Measurements from ENCODE around the gene NPAS2. TPM values are rescaled to one million over a fixed set of nuclear protein-coding genes. Genes with fewer than 3 reads are reported as not detected.

NPAS2 gene
- total RNA-seq, 4 donors from 2014 or later = 4.7 to 131 (median 11.2) TPM

DNA sequence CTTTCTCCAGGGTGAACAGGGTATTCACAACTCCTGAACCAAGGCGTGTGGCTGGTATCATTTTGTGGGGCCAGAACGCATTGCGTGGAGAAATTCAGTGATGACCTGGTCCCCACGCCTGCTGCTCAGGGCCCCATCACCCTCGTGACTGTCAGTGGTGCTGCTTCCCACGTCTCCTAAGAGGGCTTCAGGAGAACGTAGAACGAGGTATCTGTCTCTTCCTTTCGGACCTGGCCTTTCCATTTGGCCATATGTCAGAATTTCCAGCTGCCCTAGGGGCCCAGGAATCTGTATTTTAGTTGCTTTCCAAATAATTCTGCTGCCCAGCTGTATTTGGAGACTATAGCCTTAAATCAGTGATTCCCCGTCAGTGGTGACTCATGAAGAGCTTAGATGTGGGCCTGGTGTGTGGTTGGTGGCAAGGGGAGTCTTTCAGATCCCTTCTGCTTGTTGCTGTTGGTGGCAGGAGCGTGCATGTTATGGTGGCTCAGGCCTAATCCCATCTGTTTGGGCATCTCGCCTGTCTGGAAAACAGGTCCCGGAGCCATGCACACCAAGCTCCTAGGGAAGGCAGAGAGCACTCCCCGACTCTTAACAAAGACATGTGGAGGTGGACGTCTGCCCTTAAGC lies 56.4 kb downstream of the NPAS2 start:
- TF ChIP-seq, protein P1, sequence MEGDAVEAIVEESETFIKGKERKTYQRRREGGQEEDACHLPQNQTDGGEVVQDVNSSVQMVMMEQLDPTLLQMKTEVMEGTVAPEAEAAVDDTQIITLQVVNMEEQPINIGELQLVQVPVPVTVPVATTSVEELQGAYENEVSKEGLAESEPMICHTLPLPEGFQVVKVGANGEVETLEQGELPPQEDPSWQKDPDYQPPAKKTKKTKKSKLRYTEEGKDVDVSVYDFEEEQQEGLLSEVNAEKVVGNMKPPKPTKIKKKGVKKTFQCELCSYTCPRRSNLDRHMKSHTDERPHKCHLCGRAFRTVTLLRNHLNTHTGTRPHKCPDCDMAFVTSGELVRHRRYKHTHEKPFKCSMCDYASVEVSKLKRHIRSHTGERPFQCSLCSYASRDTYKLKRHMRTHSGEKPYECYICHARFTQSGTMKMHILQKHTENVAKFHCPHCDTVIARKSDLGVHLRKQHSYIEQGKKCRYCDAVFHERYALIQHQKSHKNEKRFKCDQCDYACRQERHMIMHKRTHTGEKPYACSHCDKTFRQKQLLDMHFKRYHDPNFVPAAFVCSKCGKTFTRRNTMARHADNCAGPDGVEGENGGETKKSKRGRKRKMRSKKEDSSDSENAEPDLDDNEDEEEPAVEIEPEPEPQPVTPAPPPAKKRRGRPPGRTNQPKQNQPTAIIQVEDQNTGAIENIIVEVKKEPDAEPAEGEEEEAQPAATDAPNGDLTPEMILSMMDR (IDR thresholded peaks at IDR 0.05; ENCODE audit: low read depth) = no peak

DNA sequence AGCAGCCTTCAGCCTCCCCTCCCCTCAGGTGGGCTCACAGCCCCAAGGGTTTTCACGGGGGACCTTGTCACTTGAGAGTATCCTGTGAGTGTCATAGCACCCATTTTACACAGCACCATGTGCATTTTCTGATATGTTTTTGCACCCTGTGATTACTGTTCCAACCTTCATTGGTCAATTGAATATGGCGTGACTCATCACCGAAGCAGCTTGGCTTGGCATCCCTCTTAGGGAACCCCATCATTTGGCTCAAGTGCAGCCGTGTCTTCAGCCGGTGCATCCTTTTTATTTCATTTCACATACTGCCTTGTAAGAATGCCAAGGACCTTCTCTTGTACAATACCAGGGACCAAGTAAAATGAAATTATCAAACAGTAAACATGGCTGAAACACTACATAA lies 57.6 kb downstream of the NPAS2 start:
- TF ChIP-seq, protein P1 (IDR thresholded peaks at IDR 0.05; ENCODE audit: low read depth) = no peak

DNA sequence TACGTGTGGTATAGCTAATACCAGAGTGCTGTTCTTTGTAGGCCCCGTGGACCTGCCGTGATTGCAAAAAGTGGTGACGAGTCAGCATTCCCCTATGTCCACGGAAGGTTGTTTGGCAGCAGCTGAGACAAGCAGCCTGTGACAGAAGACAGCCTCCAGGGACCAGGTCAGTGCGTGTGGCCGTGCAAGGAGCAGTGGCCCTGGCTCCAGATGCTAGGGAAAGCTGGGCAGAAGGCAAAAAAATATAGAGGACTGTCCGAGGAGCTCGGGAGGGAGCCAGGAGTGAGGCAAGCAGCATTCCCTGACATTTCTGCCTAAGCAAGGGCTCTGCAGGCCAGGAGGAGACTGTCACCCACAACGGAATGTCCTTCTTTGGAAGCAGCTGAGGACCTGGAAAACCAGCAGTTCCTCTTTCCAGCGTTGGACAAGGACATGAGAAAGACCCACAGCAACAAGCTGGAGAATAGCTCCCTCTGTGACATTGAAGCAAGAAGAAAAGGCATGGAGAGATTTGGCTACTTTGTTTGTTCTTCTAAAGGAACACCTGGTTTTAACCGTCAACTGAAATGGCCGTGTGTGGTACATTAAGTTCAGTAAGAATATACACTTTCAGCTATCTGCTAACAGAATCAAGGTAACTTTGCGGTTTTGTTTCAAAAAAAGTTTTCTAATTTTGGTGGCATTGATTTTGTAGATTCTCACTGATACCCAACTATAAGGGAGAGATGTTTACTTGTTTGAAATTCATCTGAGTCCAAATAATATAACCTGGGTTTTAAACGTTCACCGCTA lies 58.3 kb downstream of the NPAS2 start:
- TF ChIP-seq, protein P1 (IDR thresholded peaks at IDR 0.05; ENCODE audit: low read depth) = no peak

DNA sequence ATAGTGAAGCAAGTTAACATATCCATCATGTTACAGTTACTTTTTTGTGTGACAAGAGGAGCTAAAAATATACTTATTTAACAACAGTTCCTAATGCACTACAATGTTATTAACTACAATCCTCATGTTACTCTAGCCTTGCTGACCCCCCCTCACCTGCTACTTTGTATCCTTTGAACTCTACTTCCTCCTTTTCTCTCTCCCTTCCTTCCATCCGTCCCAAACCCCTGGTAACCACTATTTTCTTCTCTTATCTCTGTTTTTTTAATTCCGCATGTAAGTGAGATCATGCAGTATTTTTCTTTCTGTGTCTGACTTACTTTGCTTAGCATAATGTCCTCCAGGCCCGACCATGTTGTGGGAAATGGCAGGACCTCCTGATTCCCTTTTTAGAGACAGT lies 59.4 kb downstream of the NPAS2 start:
- TF ChIP-seq, protein P1 (IDR thresholded peaks at IDR 0.05; ENCODE audit: low read depth) = no peak

DNA sequence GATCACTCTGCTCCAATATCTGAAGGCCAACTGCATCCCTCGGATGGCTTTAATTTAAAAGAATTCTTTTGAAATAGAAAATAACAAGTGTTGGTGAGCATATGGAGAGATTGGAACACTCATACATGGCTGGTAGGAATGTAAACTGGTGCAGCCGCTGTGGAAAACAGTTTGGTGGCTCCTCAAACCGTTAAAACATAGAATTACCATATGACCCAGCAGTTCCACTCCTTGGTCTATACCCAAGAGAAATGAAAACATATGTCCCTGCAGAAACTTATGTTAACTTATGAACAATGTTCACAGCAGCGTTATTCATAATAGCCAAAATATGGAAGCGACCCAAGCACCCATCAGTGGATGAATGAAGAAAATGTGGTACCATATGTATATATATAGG lies 60.1 kb downstream of the NPAS2 start:
- TF ChIP-seq, protein P1 (IDR thresholded peaks at IDR 0.05; ENCODE audit: low read depth) = no peak

DNA sequence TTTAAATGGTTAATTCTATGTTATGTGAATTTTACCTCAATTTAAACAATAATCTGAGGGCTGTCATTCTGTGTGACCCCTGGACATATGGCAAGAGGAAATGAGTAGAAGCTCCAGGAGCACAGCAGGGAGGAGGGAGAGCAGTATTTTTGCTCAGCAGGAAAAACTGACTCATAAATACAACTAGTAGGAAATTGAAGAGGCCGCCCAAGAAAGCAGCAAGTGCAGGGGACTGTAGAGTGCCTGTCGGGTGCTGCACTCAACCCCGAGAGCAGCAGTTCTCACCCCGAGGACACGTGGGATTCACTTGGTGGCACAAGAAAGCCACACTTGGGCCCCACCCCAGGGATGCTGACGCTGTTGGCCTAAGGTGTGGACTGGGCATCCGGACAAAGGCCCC lies 60.8 kb downstream of the NPAS2 start:
- TF ChIP-seq, protein P1 (IDR thresholded peaks at IDR 0.05; ENCODE audit: low read depth) = no peak
